ENCODE measurements around the gene CMTM3. TPM values are rescaled to one million over a fixed set of nuclear protein-coding genes. Genes with fewer than 3 reads are reported as not detected.

CMTM3 gene
- total RNA-seq, 2 donors from 2014 or later: 4.0 to 7.9 TPM

DNA sequence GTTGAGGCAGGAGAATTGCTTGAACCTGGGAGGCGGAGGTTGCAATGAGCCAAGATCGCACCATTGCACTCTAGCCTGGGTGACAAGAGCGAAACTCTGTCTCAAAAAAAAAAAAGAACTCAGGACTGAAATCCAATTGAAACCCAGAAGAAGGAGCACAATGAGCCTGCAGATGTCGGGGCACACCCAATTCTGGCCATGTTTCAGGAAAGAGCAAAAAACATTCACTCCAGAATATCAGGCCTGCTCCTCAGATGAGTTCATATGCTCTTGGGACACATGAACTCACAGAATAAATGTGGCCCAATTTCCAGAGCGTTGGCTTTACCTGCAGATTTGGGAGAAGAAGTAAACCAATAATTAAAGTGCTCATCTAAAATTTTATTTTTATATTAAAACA lies 28.2 kb upstream of the CMTM3 start:
- no peaks in the 10 kb centered on the region for H3K36me3 ChIP-seq
- no peak for DNase-seq
- peaks cover 5% of the 10 kb centered on the region for H3K4me1 ChIP-seq
- intact Hi-C loops (cut with DNase I): no loop called here
- no peak overlapping the region for H3K27ac ChIP-seq
- H3K9me3 ChIP-seq: no peaks in the 10 kb centered on the region
- no peak overlapping the region for H3K9ac ChIP-seq (ENCODE audit: low read depth in 2 of 2, low read length in 2 of 2)
- H3K4me3 ChIP-seq: no peak overlapping the region
- peaks cover 9% of the 10 kb centered on the region for H3K27me3 ChIP-seq
- TF ChIP-seq, protein P1, sequence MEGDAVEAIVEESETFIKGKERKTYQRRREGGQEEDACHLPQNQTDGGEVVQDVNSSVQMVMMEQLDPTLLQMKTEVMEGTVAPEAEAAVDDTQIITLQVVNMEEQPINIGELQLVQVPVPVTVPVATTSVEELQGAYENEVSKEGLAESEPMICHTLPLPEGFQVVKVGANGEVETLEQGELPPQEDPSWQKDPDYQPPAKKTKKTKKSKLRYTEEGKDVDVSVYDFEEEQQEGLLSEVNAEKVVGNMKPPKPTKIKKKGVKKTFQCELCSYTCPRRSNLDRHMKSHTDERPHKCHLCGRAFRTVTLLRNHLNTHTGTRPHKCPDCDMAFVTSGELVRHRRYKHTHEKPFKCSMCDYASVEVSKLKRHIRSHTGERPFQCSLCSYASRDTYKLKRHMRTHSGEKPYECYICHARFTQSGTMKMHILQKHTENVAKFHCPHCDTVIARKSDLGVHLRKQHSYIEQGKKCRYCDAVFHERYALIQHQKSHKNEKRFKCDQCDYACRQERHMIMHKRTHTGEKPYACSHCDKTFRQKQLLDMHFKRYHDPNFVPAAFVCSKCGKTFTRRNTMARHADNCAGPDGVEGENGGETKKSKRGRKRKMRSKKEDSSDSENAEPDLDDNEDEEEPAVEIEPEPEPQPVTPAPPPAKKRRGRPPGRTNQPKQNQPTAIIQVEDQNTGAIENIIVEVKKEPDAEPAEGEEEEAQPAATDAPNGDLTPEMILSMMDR (IDR thresholded peaks at IDR 0.05): no peak

DNA sequence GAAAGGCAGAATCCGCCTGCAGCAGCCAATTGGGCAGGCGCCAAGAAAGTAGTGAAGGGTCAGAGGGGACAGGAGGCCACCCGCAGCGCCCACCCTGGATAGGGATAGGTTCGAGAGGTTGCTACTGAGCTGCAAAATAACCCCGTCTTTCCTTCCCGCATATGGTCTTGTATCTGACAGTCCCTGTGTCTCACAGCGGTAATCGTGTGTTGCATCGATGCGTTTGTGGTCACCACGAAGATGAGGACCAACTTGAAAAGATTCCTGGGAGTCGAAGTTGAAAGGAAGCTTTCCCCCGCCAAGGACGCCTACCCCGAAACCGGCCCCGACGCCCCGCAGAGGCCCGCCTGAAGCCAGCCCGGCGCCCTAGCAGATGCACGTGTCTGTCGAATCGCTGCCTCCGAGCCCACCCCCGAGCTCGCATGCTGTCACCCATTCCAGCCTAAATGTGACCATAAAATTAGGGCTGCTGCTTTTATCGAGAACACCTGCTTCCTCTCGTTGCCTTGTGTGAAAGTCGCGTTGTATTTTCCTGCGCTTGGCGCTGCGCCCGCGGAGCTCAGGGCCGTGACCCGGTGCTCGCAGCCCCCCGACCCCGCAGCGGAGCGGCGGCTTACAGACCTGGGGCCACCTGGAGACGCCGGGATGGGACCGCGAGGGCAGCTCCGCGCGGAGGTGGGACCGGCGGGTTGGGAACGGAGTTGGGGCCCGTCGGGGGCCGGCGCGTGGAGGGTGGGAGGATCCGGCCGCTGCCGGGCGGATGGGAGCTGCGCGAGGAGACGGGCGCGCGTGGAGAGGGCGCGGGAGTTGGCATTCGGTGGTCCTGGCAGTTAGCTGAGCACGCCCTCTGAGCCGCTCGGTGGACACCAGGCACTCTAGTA lies 25.6 kb upstream of the CMTM3 start, which contains the start of gene CMTM2:
TSS of gene CMTM2 (plus strand) at position 813 of the 881 bp plus-strand sequence. CDS start 145 bp downstream, outside the sequence.
- TF ChIP-seq, protein P1 (IDR thresholded peaks at IDR 0.05): no peak
- Histone ChIP-seq H3K9me3 (no peaks in the 10 kb centered on the region), H3K4me1 (peaks cover 5% of the 10 kb centered on the region), H3K9ac (ENCODE audit: low read depth in 2 of 2, low read length in 2 of 2) (peak within 1 kb of the TSS in 1 of 2 donors; percentile 29), H3K27ac (no peak within 1 kb of the TSS), H3K27me3 (peaks cover 9% of the 10 kb centered on the region), H3K36me3 (no peaks in the 10 kb centered on the region), H3K4me3 (peak within 1 kb of the TSS; percentile 24)
- no peak for DNase-seq
- intact Hi-C loops (cut with DNase I): no loop called here

DNA sequence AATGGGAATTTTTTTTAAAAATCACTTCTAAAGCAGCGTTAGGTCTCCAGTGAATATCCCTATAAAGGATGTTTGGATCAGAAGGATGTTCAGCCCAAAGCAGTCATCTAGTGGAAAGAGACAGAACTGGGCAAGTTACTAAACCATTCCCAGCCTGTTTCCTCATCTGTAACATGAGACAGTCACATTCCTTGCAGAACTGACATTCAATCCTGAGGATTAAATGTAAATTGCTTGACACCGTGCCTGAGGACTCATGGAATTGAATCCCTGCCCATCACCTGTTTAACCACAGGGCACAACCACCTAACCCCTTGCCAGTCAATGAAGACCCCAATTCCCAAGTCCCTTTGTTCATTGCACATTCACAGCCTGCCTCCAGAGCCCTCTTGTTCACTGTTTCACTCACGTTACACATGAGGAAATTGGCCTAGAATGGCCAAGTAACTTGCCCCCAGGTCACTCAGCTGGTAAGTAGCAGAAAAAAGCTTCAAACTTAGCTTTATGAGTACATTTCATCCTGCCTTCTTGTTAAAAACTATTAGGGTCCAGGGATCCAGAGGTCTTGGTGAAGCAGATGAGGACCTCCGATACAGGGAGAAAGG lies 23.8 kb upstream of the CMTM3 start:
- TF ChIP-seq, protein P1 (IDR thresholded peaks at IDR 0.05): no peak
- intact Hi-C loops (cut with DNase I): no loop called here
- Histone ChIP-seq H3K36me3 (no peaks in the 10 kb centered on the region), H3K27me3 (peaks cover 9% of the 10 kb centered on the region), H3K27ac (no peak overlapping the region), H3K4me3 (no peak overlapping the region), H3K9ac (ENCODE audit: low read depth in 2 of 2, low read length in 2 of 2) (no peak overlapping the region), H3K4me1 (peaks cover 5% of the 10 kb centered on the region), H3K9me3 (no peaks in the 10 kb centered on the region)
- no peak for DNase-seq

DNA sequence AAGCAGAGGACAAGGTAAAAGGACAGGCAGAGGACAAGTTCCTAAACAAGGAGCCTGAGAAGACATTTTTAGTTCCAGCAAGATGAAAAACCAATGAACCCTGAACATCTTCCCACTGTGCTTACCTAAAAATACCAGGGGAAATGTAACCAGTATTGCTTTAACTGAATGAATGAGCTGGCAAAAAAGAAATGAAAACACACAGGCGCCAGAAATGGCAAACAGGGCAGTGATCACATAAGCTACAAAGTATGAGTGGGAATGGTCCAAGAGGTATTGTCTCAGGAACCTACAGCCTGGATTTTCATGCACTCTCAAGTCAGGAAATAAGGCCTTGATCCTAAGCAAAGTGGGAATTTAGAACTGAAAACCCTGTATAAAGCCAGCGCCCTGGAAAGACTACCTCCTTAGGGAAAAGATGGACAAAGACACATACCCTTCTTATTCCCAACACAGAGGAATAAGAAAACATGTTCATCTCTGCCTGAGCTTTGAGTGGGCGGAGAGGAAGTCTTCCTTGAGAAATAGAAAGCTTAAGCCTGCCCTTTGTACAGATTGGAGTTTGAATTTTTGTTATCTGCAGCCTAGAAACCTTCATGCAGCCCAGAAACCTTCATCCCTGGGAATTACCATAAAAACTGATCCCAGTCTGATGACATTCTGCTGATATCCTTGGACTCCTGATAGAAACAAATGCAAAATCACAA lies 23.1 kb upstream of the CMTM3 start:
- Histone ChIP-seq H3K27ac (no peak overlapping the region), H3K4me3 (no peak overlapping the region), H3K4me1 (peaks cover 5% of the 10 kb centered on the region), H3K9me3 (no peaks in the 10 kb centered on the region), H3K27me3 (peaks cover 9% of the 10 kb centered on the region), H3K36me3 (no peaks in the 10 kb centered on the region), H3K9ac (ENCODE audit: low read depth in 2 of 2, low read length in 2 of 2) (no peak overlapping the region)
- DNase-seq: no peak
- TF ChIP-seq, protein P1 (IDR thresholded peaks at IDR 0.05): no peak
- intact Hi-C loops (cut with DNase I): no loop called here

DNA sequence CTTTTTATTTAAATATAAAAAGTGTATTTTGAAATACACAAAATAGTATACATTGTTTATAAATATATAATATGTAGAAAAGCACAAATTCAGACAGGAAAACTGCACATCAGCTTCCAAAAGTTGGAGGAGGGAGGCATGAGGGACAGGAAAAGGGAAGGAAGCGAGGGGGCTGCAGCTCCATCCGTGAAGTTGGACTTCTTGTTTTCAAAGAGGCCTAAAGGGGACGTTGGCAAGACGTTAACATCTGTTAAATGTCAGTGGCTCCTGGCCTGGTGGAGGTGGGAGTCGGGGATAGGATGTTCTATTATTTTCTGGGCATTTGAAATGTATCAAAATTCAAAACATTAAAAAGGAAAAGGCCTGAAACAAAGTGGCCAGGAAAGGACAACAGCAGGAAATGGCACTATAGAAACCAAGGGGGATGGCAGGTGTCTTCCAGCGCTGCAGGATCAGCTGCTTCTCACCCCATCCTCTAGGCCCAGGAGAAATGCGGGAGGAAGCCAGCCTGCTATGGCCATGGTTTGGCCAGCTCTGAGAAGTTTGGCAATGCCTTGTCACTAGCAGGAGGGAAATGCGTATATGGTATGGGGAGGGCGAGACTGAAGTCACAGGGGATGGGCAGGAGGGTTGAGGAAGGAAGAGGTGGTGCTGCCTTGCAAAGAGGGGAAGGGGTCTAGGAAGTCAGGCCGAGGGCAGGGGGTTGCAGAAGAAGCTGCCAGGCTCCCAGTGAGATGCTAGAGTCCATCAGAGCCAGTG lies 18.8 kb upstream of the CMTM3 start:
- no peaks in the 10 kb centered on the region for H3K36me3 ChIP-seq
- DNase-seq: no peak
- H3K9ac ChIP-seq (ENCODE audit: low read depth in 2 of 2, low read length in 2 of 2): no peak overlapping the region
- no peaks in the 10 kb centered on the region for H3K9me3 ChIP-seq
- no peaks in the 10 kb centered on the region for H3K4me1 ChIP-seq
- H3K4me3 ChIP-seq: no peak overlapping the region
- TF ChIP-seq, protein P1 (IDR thresholded peaks at IDR 0.05): no peak
- no peak overlapping the region for H3K27ac ChIP-seq
- intact Hi-C loops (cut with DNase I): no loop called here
- H3K27me3 ChIP-seq: no peaks in the 10 kb centered on the region

All from colonic mucosa (tissue), 4 donors.